OCI-LY7 (cell line): Measurements from ENCODE around the gene FAM135A. TPM values are rescaled to one million over a fixed set of nuclear protein-coding genes. Genes with fewer than 3 reads are reported as not detected.

Experiments
- BruUV-seq: library from RNA; stranded (reverse); fragments of 400-500 nt; replicated peaks from 2 replicates; lab custom pipeline; 2021; lab: Mats Ljungman, UMichigan
- CTCF ChIA-PET: fragments of 300-600 bp; sonication (Branson Sonifier 250); formaldehyde crosslinking; loops from one replicate; lab custom pipeline; 2022; ENCODE audit warnings: antibody characterized with exemption; ENCODE audit not compliant: unreplicated experiment; lab: Charles Lee
- POLR2A ChIA-PET: fragments of 300-600 bp; sonication (Branson Sonifier 250); formaldehyde crosslinking; loops from one replicate; lab custom pipeline; 2022; ENCODE audit warnings: antibody characterized with exemption; lab: Charles Lee
- DNase-seq: peaks from one replicate; pipeline ENCODE4 v3.0.0-alpha.2; 2015; ENCODE audit warnings: low spot score
- H2AFZ ChIP-seq: fragments of 200-600 bp; sonication (generic), shearing (Covaris generic); 2 replicates; pipeline ENCODE4 v1.6.1; 2014; ENCODE audit warnings: mild to moderate bottlenecking, antibody characterized with exemption, low read length, moderate library complexity
- H3K27ac ChIP-seq: fragments of 200-600 bp; sonication (generic); 2 replicates; pipeline ENCODE4 v1.5.1; 2014; ENCODE audit warnings: mixed run types, low read depth, mild to moderate bottlenecking, moderate library complexity, low read length, inconsistent platforms; ENCODE audit not compliant: poor library complexity, severe bottlenecking
- H3K36me3 ChIP-seq: fragments of 200-600 bp; sonication (generic); 2 replicates; pipeline ENCODE4 v1.6.1; 2014; ENCODE audit warnings: mild to moderate bottlenecking, antibody characterized with exemption, low read length, moderate library complexity, mixed read lengths; ENCODE audit not compliant: insufficient read depth
- H3K4me1 ChIP-seq: fragments of 200-600 bp; sonication (generic); 2 replicates; pipeline ENCODE4 v1.5.1; 2014; ENCODE audit warnings: mild to moderate bottlenecking, low read length; ENCODE audit not compliant: insufficient read depth, poor library complexity, severe bottlenecking
- H3K4me2 ChIP-seq: fragments of 200-600 bp; sonication (generic); 2 replicates; pipeline ENCODE4 v1.6.1; 2014; ENCODE audit warnings: mild to moderate bottlenecking, low read length
- H3K4me3 ChIP-seq: fragments of 200-600 bp; sonication (generic); 2 replicates; pipeline ENCODE4 v1.5.1; 2014; ENCODE audit warnings: mild to moderate bottlenecking, low read depth, low read length; ENCODE audit not compliant: poor library complexity, severe bottlenecking
- H3K79me2 ChIP-seq: fragments of 200-600 bp; sonication (generic); 2 replicates; pipeline ENCODE4 v1.6.1; 2016; ENCODE audit warnings: low read depth, mild to moderate bottlenecking, low read length, moderate library complexity, mixed read lengths; ENCODE audit not compliant: insufficient read depth
- H3K9me2 ChIP-seq: fragments of 200-600 bp; sonication (generic); 2 replicates; pipeline ENCODE4 v1.6.1; 2016; ENCODE audit warnings: mild to moderate bottlenecking, low read length, mixed read lengths; ENCODE audit not compliant: insufficient read depth
- H3K9me3 ChIP-seq: fragments of 200-600 bp; sonication (generic); 2 replicates; pipeline ENCODE4 v1.6.1; 2014; ENCODE audit warnings: mild to moderate bottlenecking, mixed run types, low read length, mixed read lengths
- H4K20me1 ChIP-seq: fragments of 200-600 bp; sonication (generic); 2 replicates; pipeline ENCODE4 v1.6.1; 2014; ENCODE audit warnings: mild to moderate bottlenecking, antibody characterized with exemption, low read length, moderate library complexity, mixed read lengths; ENCODE audit not compliant: insufficient read depth
- CTCF ChIP-seq: fragments of 200-600 bp; sonication (generic); conservative IDR thresholded peaks from 2 replicates; pipeline ENCODE4 v1.5.1; 2014; ENCODE audit warnings: mild to moderate bottlenecking, antibody characterized with exemption, low read length, moderate library complexity, mixed read lengths
- EZH2phosphoT487 ChIP-seq: fragments of 200-600 bp; sonication (generic); IDR thresholded peaks from 2 replicates; pipeline ENCODE4 v1.6.1; 2018; ENCODE audit warnings: low read depth, borderline replicate concordance, mild to moderate bottlenecking, mixed run types, antibody characterized with exemption, low read length, moderate library complexity, mixed read lengths
- intact Hi-C: fragments of 100-400 bp; cut with micrococcal nuclease; formaldehyde crosslinking; loops from one replicate; pipeline ENCODE4 v1.10.0; 2022; ENCODE audit not compliant: unreplicated experiment
- total RNA-seq, 2 experiments: library from RNA; depleted of rRNA in 1 of 2; stranded (reverse); fragments of >200 nt in 1 of 2; shearing (Covaris generic) in 1 of 2; gene quantifications; 2 replicates each; pipeline ENCODE4 v1.2.3, GENCODE V29; 2014 to 2022

Gene FAM135A
- total RNA-seq, 2 experiments from 2014 or later: 35.5 to 66.2 TPM

- no TSS peak for BruUV-seq
- DNase-seq: no peak
- H3K4me1 ChIP-seq: no peaks in the 10 kb centered on the region
- H3K4me2 ChIP-seq: no peak overlapping the region
- TF ChIP-seq CTCF: no peak
- no peak for TF ChIP-seq EZH2phosphoT487
- H2AFZ ChIP-seq: no peak overlapping the region
- intact Hi-C loops: no loop called here
- H3K36me3 ChIP-seq: peaks cover 23% of the 10 kb centered on the region
- H3K9me2 ChIP-seq: no peaks in the 10 kb centered on the region
- H3K9me3 ChIP-seq: peaks cover 6% of the 10 kb centered on the region
- ChIA-PET CTCF (no interaction called here), POLR2A (no interaction called here)
- no peaks in the 10 kb centered on the region for H4K20me1 ChIP-seq
- no peaks in the 10 kb centered on the region for H3K79me2 ChIP-seq
- H3K4me3 ChIP-seq: no peak overlapping the region
- no peak overlapping the region for H3K27ac ChIP-seq
These were observed 95.6 kb downstream of the FAM135A start for GRCh38 chr6:70508953-70509352.

- DNase-seq: no peak
- H3K4me1 ChIP-seq: no peaks in the 10 kb centered on the region
- H3K9me2 ChIP-seq: no peaks in the 10 kb centered on the region
- no peaks in the 10 kb centered on the region for H4K20me1 ChIP-seq
- intact Hi-C loops: no loop called here
- CTCF ChIA-PET: no interaction called here
- H3K36me3 ChIP-seq: peaks cover 8% of the 10 kb centered on the region
- no TSS peak for BruUV-seq
- H2AFZ ChIP-seq: no peak overlapping the region
- POLR2A ChIA-PET: interaction anchor here (0.6 kb wide), 1 partner anchor 162 kb away, joined by 3 read pairs; no protein-coding TSS in a partner anchor
- H3K79me2 ChIP-seq: no peaks in the 10 kb centered on the region
- no peak overlapping the region for H3K4me3 ChIP-seq
- no peak overlapping the region for H3K27ac ChIP-seq
- no peak for TF ChIP-seq EZH2phosphoT487
- no peaks in the 10 kb centered on the region for H3K9me3 ChIP-seq
- H3K4me2 ChIP-seq: no peak overlapping the region
These were observed 97.3 kb downstream of the FAM135A start for GRCh38 chr6:70510600-70510999.

GRCh38 chr6:70518723-70519122 is 105.4 kb downstream of the FAM135A start:
- DNase-seq: no peak
- CTCF ChIA-PET: no interaction called here
- TF ChIP-seq EZH2phosphoT487 (no peak), CTCF (no peak)
- Histone ChIP-seq H3K9me3 (no peaks in the 10 kb centered on the region), H4K20me1 (no peaks in the 10 kb centered on the region), H3K4me2 (no peak overlapping the region), H3K27ac (no peak overlapping the region), H3K79me2 (no peaks in the 10 kb centered on the region), H2AFZ (no peak overlapping the region), H3K9me2 (no peaks in the 10 kb centered on the region), H3K4me3 (no peak overlapping the region), H3K4me1 (no peaks in the 10 kb centered on the region), H3K36me3 (no peaks in the 10 kb centered on the region)
- POLR2A ChIA-PET: interaction anchor here (0.7 to 1.0 kb wide), 2 partner anchors 12 to 26 kb away, joined by 3 read pairs; no protein-coding TSS in a partner anchor
- BruUV-seq: no TSS peak
- intact Hi-C loops: no loop called here
